ENCODE measurements around the gene C9orf85.

GRCh38 chr9:71879644-71880174, 31.7 kb upstream of the C9orf85 start:
- no peak for TF ChIP-seq POLR2A (IDR thresholded peaks at IDR 0.05)
- TF ChIP-seq, protein P1, sequence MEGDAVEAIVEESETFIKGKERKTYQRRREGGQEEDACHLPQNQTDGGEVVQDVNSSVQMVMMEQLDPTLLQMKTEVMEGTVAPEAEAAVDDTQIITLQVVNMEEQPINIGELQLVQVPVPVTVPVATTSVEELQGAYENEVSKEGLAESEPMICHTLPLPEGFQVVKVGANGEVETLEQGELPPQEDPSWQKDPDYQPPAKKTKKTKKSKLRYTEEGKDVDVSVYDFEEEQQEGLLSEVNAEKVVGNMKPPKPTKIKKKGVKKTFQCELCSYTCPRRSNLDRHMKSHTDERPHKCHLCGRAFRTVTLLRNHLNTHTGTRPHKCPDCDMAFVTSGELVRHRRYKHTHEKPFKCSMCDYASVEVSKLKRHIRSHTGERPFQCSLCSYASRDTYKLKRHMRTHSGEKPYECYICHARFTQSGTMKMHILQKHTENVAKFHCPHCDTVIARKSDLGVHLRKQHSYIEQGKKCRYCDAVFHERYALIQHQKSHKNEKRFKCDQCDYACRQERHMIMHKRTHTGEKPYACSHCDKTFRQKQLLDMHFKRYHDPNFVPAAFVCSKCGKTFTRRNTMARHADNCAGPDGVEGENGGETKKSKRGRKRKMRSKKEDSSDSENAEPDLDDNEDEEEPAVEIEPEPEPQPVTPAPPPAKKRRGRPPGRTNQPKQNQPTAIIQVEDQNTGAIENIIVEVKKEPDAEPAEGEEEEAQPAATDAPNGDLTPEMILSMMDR (IDR thresholded peaks at IDR 0.05), result no peak

Data from thyroid gland (tissue), 4 donors.